HG02678 (cell line): Measurements from ENCODE around the gene S100PBP.
"Not testable (repeated sequence)": the region's sequence is repeated elsewhere in the genome, so short reads cannot be mapped to it uniquely, and the experiment has no call there.

Source experiments
- ATAC-seq: cut with Tn5 transposase; IDR thresholded peaks from one replicate; pipeline ENCODE4 v1.9.1; 2021; ENCODE audit warnings: mild to moderate bottlenecking, moderate library complexity; ENCODE audit not compliant: unreplicated experiment

S100PBP gene

GRCh38 chr1:32784817-32785216 is 32.6 kb upstream of the S100PBP start:
- no peak for ATAC-seq

- ATAC-seq: no peak
These were observed 30.6 kb upstream of the S100PBP start for GRCh38 chr1:32786856-32787255.

- not testable (repeated sequence) for ATAC-seq
These were observed 28.1 kb upstream of the S100PBP start for GRCh38 chr1:32789356-32789755.

- no peak for ATAC-seq
These were observed 25.6 kb upstream of the S100PBP start for GRCh38 chr1:32791881-32792280.

- not testable (repeated sequence) for ATAC-seq
These were observed 21.7 kb upstream of the S100PBP start for GRCh38 chr1:32795763-32796162.

GRCh38 chr1:32797456-32797855 is 20.0 kb upstream of the S100PBP start:
- ATAC-seq: no peak

GRCh38 chr1:32798191-32798590 is 19.3 kb upstream of the S100PBP start:
- ATAC-seq: no peak

GRCh38 chr1:32798679-32799416 is 18.6 kb upstream of the S100PBP start:
- ATAC-seq: no peak

GRCh38 chr1:32801096-32801715 is 16.2 kb upstream of the S100PBP start:
- ATAC-seq: no peak

- ATAC-seq: not testable (repeated sequence)
These were observed 13.0 kb upstream of the S100PBP start for GRCh38 chr1:32804460-32804859.

- no peak for ATAC-seq
These were observed 11.2 kb upstream of the S100PBP start for GRCh38 chr1:32806290-32806689.

- ATAC-seq: no peak
These were observed 10.4 kb upstream of the S100PBP start for GRCh38 chr1:32806910-32807523.

GRCh38 chr1:32808580-32808979 is 8.9 kb upstream of the S100PBP start:
- no peak for ATAC-seq

GRCh38 chr1:32810358-32810757 is 7.1 kb upstream of the S100PBP start:
- ATAC-seq: no peak

- ATAC-seq: no peak
These were observed 6.2 kb upstream of the S100PBP start for GRCh38 chr1:32811265-32811664.

GRCh38 chr1:32811917-32812316 is 5.5 kb upstream of the S100PBP start:
- ATAC-seq: no peak

- ATAC-seq: no peak
These were observed 3.3 kb upstream of the S100PBP start for GRCh38 chr1:32813941-32814739.

- no peak for ATAC-seq
These were observed 736 bp upstream of the S100PBP start for GRCh38 chr1:32816676-32817158.

- ATAC-seq: peak; percentile 9
These were observed 648 bp downstream of the S100PBP start for GRCh38 chr1:32817815-32818786.
